Measurements from ENCODE around the gene HYCC1. TPM values are rescaled to one million over a fixed set of nuclear protein-coding genes. Genes with fewer than 3 reads are reported as not detected.

The HYCC1 gene
- total RNA-seq, 4 donors from 2014 or later = 39.2 to 62.6 (median 47.2) TPM

GRCh38 chr7:23000597-23001360 is 13.2 kb downstream of the HYCC1 start:
- H3K4me1 ChIP-seq = peaks cover 15 to 61% (median 44%) of the 10 kb centered on the region in 4 donors
- no peak for TF ChIP-seq CTCF (IDR thresholded peaks at IDR 0.05)
- no peak for TF ChIP-seq POLR2A (IDR thresholded peaks at IDR 0.05; ENCODE audit: low read depth)
- no peak for TF ChIP-seq EP300 (IDR thresholded peaks at IDR 0.05)
- TF ChIP-seq POLR2AphosphoS5 (IDR thresholded peaks at IDR 0.05) = no peak
- H3K4me3 ChIP-seq = no peak overlapping the region
- H3K36me3 ChIP-seq = no peaks in the 10 kb centered on the region
- intact Hi-C loops (cut with DNase I) = no loop called here
- no peak overlapping the region for H3K27ac ChIP-seq (replicated peaks in 1 of 4)
- H3K9me3 ChIP-seq = no peaks in the 10 kb centered on the region
- H3K27me3 ChIP-seq = no peaks in the 10 kb centered on the region
- no peak for DNase-seq (ENCODE audit: extremely low spot score)
- WGBS = 86% methylated on average over 4 of the region's 4 CpGs

GRCh38 chr7:22998519-22998896 is 15.4 kb downstream of the HYCC1 start:
- Histone ChIP-seq H3K9me3 (no peaks in the 10 kb centered on the region), H3K27ac (replicated peaks in 1 of 4) (no peak overlapping the region), H3K27me3 (no peaks in the 10 kb centered on the region), H3K36me3 (no peaks in the 10 kb centered on the region), H3K4me1 (peaks cover 12 to 48% (median 33%) of the 10 kb centered on the region in 4 donors), H3K4me3 (no peak overlapping the region)
- WGBS = 71% methylated on average over 2 of the region's 2 CpGs
- intact Hi-C loops (cut with DNase I) = no loop called here
- DNase-seq (ENCODE audit: extremely low spot score) = no peak
- TF ChIP-seq EP300 (IDR thresholded peaks at IDR 0.05) = no peak
- TF ChIP-seq CTCF (IDR thresholded peaks at IDR 0.05) = no peak
- TF ChIP-seq POLR2A (IDR thresholded peaks at IDR 0.05; ENCODE audit: low read depth) = no peak
- no peak for TF ChIP-seq POLR2AphosphoS5 (IDR thresholded peaks at IDR 0.05)

GRCh38 chr7:22997871-22998518 is 15.9 kb downstream of the HYCC1 start:
- TF ChIP-seq POLR2A (IDR thresholded peaks at IDR 0.05; ENCODE audit: low read depth) = no peak
- no peak for DNase-seq (ENCODE audit: extremely low spot score)
- Histone ChIP-seq H3K4me1 (peaks cover 7 to 43% (median 28%) of the 10 kb centered on the region in 4 donors), H3K27me3 (no peaks in the 10 kb centered on the region), H3K27ac (replicated peaks in 1 of 4) (no peak overlapping the region), H3K4me3 (no peak overlapping the region), H3K9me3 (no peaks in the 10 kb centered on the region), H3K36me3 (no peaks in the 10 kb centered on the region)
- intact Hi-C loops (cut with DNase I) = no loop called here
- 87% methylated on average over 2 of the region's 2 CpGs for WGBS

GRCh38 chr7:22996470-22996869 is 17.5 kb downstream of the HYCC1 start:
- Histone ChIP-seq H3K4me1 (peaks cover 5 to 37% (median 19%) of the 10 kb centered on the region in 4 donors), H3K27me3 (no peaks in the 10 kb centered on the region), H3K36me3 (no peaks in the 10 kb centered on the region), H3K9me3 (no peaks in the 10 kb centered on the region), H3K27ac (replicated peaks in 1 of 4) (no peak overlapping the region), H3K4me3 (no peak overlapping the region)
- intact Hi-C loops (cut with DNase I) = no loop called here
- no peak for DNase-seq (ENCODE audit: extremely low spot score)
- TF ChIP-seq CTCF (IDR thresholded peaks at IDR 0.05) (no peak), EP300 (IDR thresholded peaks at IDR 0.05) (no peak), POLR2A (IDR thresholded peaks at IDR 0.05; ENCODE audit: low read depth) (no peak), POLR2AphosphoS5 (IDR thresholded peaks at IDR 0.05) (no peak)
- WGBS = 20% methylated on average over 1 of the region's 1 CpG

- no peak overlapping the region for H3K27ac ChIP-seq (replicated peaks in 1 of 4)
- H3K4me1 ChIP-seq = peaks cover 3 to 28% (median 14%) of the 10 kb centered on the region in 4 donors
- no peaks in the 10 kb centered on the region for H3K27me3 ChIP-seq
- no peak overlapping the region for H3K4me3 ChIP-seq
- no peaks in the 10 kb centered on the region for H3K36me3 ChIP-seq
- H3K9me3 ChIP-seq = no peaks in the 10 kb centered on the region
- intact Hi-C loops (cut with DNase I) = no loop called here
- TF ChIP-seq POLR2A (IDR thresholded peaks at IDR 0.05; ENCODE audit: low read depth) (no peak), POLR2AphosphoS5 (IDR thresholded peaks at IDR 0.05) (no peak), EP300 (IDR thresholded peaks at IDR 0.05) (no peak), CTCF (IDR thresholded peaks at IDR 0.05) (no peak)
- no peak for DNase-seq (ENCODE audit: extremely low spot score)
- WGBS = 92% methylated on average over 2 of the region's 2 CpGs
Measured at GRCh38 chr7:22995011-22995410, 18.9 kb downstream of the HYCC1 start.
